HFFc6 (cell line): ENCODE measurements around the gene OPCML. TPM values are rescaled to one million over a fixed set of nuclear protein-coding genes. Genes with fewer than 3 reads are reported as not detected.

Experiments used
- DNase-seq: peaks from one replicate; pipeline ENCODE4 v3.0.0-alpha.2; 2018
- H3K27ac Mint-ChIP-seq: 2 replicates; pipeline ENCODE4 v1.8.0; 2020; ENCODE audit warnings: mild to moderate bottlenecking, mixed read lengths
- H3K27me3 Mint-ChIP-seq: 2 replicates; pipeline ENCODE4 v1.8.0; 2021; ENCODE audit warnings: mild to moderate bottlenecking, moderate library complexity, mixed read lengths; ENCODE audit not compliant: insufficient read depth
- H3K36me3 Mint-ChIP-seq: 2 replicates; pipeline ENCODE4 v1.8.0; 2021; ENCODE audit warnings: low read depth, mixed read lengths
- H3K4me1 Mint-ChIP-seq: 2 replicates; pipeline ENCODE4 v1.8.0; 2020; ENCODE audit warnings: low read depth, mixed read lengths
- H3K4me3 Mint-ChIP-seq: 2 replicates; pipeline ENCODE4 v1.8.0; 2020; ENCODE audit warnings: mild to moderate bottlenecking, moderate library complexity, mixed read lengths
- H3K9me3 Mint-ChIP-seq: 2 replicates; pipeline ENCODE4 v1.8.0; 2020; ENCODE audit warnings: mild to moderate bottlenecking, mixed read lengths
- CTCF ChIP-seq: fragments of 200-600 bp; sonication (generic); IDR thresholded peaks from 2 replicates; pipeline ENCODE4 v1.5.0; 2021; ENCODE audit warnings: antibody characterized with exemption, mild to moderate bottlenecking
- total RNA-seq, 6 experiments: library from RNA; stranded (reverse); fragmentation: NEBNext Ultra II Directional; extraction: Animal tissue kit (Norgen Biotek cat#: 25700); gene quantifications; 2 replicates in 1 of 6; 3 replicates in 5 of 6; pipeline ENCODE4 v1.2.3, GENCODE V29; 2021

OPCML gene
- total RNA-seq, 6 experiments from 2014 or later = 0.11 to 1.7 (median 0.33) TPM

- peaks cover 10% of the 10 kb centered on the region for H3K36me3 Mint-ChIP-seq
- TF ChIP-seq CTCF = no peak
- H3K4me3 Mint-ChIP-seq = no peak overlapping the region
- DNase-seq = no peak
- H3K4me1 Mint-ChIP-seq = no peaks in the 10 kb centered on the region
- H3K9me3 Mint-ChIP-seq = peaks cover 75% of the 10 kb centered on the region
- H3K27me3 Mint-ChIP-seq = peaks cover 3% of the 10 kb centered on the region
- no peak overlapping the region for H3K27ac Mint-ChIP-seq
Observed at GRCh38 chr11:133180201-133180600, 352.1 kb downstream of the OPCML start.

GRCh38 chr11:133176748-133177147 lies 355.6 kb downstream of the OPCML start:
- Mint-ChIP-seq H3K9me3 (peaks cover 78% of the 10 kb centered on the region), H3K4me3 (no peak overlapping the region), H3K27me3 (peaks cover 3% of the 10 kb centered on the region), H3K4me1 (no peaks in the 10 kb centered on the region), H3K36me3 (peaks cover 7% of the 10 kb centered on the region), H3K27ac (no peak overlapping the region)
- no peak for TF ChIP-seq CTCF
- no peak for DNase-seq

GRCh38 chr11:133175103-133175502 lies 357.2 kb downstream of the OPCML start:
- H3K27ac Mint-ChIP-seq = no peak overlapping the region
- TF ChIP-seq CTCF = no peak
- H3K27me3 Mint-ChIP-seq = peaks cover 3% of the 10 kb centered on the region
- H3K36me3 Mint-ChIP-seq = peaks cover 7% of the 10 kb centered on the region
- DNase-seq = no peak
- peaks cover 69% of the 10 kb centered on the region for H3K9me3 Mint-ChIP-seq
- no peaks in the 10 kb centered on the region for H3K4me1 Mint-ChIP-seq
- no peak overlapping the region for H3K4me3 Mint-ChIP-seq

GRCh38 chr11:133173810-133174412 lies 358.4 kb downstream of the OPCML start:
- Mint-ChIP-seq H3K36me3 (peaks cover 5% of the 10 kb centered on the region; the same call in 1 of the 2 replicates), H3K4me1 (no peaks in the 10 kb centered on the region), H3K9me3 (peaks cover 62% of the 10 kb centered on the region), H3K4me3 (no peak overlapping the region), H3K27me3 (no peaks in the 10 kb centered on the region), H3K27ac (no peak overlapping the region)
- TF ChIP-seq CTCF = no peak
- no peak for DNase-seq

- H3K4me3 Mint-ChIP-seq = no peak overlapping the region
- no peaks in the 10 kb centered on the region; the same call in 1 of the 2 replicates for H3K27me3 Mint-ChIP-seq
- H3K36me3 Mint-ChIP-seq = peaks cover 5% of the 10 kb centered on the region; the same call in 1 of the 2 replicates
- no peaks in the 10 kb centered on the region for H3K4me1 Mint-ChIP-seq
- no peak overlapping the region for H3K27ac Mint-ChIP-seq
- no peak for DNase-seq
- no peak for TF ChIP-seq CTCF
- H3K9me3 Mint-ChIP-seq = peaks cover 58% of the 10 kb centered on the region
Observed at GRCh38 chr11:133172349-133172748, 360.0 kb downstream of the OPCML start.
